NT2/D1 (cell line): ENCODE results near the gene RASA2.
A peak's percentile ranks its signal among the peaks of the same experiment; 100 is the strongest.

Source experiments
- DNase-seq: peaks from one replicate; pipeline ENCODE4 v3.0.0-alpha.2; 2011; ENCODE audit warnings: low read depth, low spot score
- H3K27me3 ChIP-seq: 2 replicates; pipeline ENCODE4 v1.6.0; 2011; ENCODE audit warnings: mild to moderate bottlenecking; ENCODE audit not compliant: insufficient read length, insufficient read depth
- H3K36me3 ChIP-seq: 2 replicates; pipeline ENCODE4 v1.6.1; 2011; ENCODE audit warnings: mild to moderate bottlenecking, low read length, mixed read lengths; ENCODE audit not compliant: insufficient read depth, insufficient read length
- H3K4me1 ChIP-seq: 2 replicates; pipeline ENCODE4 v1.5.1; 2011; ENCODE audit not compliant: insufficient read depth, insufficient read length
- H3K4me3 ChIP-seq: 2 replicates; pipeline ENCODE4 v1.5.1; 2011; ENCODE audit warnings: low read depth; ENCODE audit not compliant: insufficient read length
- H3K9ac ChIP-seq: 2 replicates; pipeline ENCODE4 v1.6.0; 2011; ENCODE audit warnings: low read depth; ENCODE audit not compliant: insufficient read length
- H3K9me3 ChIP-seq: 2 replicates; pipeline ENCODE4 v1.5.1; 2011; ENCODE audit warnings: mild to moderate bottlenecking, low read length; ENCODE audit not compliant: insufficient read depth
- SUZ12 ChIP-seq: IDR thresholded peaks from 2 replicates; pipeline ENCODE4 v1.6.1; 2011; ENCODE audit not compliant: insufficient read length, insufficient read depth; ENCODE audit errors: extremely low read depth
- YY1 ChIP-seq: IDR thresholded peaks from 2 replicates; pipeline ENCODE4 v1.6.1; 2011; ENCODE audit not compliant: insufficient read length, insufficient read depth
- ZNF274 ChIP-seq: IDR thresholded peaks from 2 replicates; pipeline ENCODE4 v1.6.1; 2011; ENCODE audit warnings: mild to moderate bottlenecking, low read depth, low read length

Gene RASA2

DNA sequence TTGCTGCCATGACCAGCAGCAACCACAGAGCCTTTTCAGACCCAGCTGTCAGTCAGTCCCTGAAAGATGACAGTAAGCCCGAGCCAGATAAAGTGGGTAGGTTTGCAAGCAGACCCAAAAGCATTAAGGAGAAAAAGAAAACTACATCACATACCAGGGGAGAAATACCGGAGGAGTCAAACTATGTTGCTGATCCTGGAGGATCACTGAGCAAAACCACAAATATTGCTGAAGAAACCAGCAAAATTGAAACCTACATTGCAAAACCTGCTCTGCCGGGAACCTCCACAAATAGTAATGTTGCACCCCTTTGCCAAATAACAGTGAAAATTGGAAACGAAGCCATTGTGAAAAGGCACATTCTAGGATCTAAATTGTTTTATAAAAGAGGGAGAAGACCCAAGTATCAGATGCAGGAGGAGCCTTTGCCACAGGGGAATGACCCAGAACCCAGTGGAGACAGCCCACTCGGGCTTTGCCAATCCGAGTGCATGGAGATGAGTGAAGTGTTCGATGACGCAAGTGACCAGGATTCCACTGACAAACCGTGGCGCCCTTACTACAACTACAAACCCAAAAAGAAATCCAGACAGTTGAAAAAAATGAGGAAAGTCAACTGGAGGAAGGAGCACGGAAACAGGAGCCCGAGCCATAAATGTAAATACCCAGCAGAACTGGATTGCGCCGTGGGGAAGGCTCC, 42.1 kb upstream of the RASA2 start:
- Histone ChIP-seq H3K4me3 (no peak overlapping the region), H3K4me1 (no peaks in the 10 kb centered on the region), H3K36me3 (peaks cover 42% of the 10 kb centered on the region), H3K9me3 (0 out of 2 replicates have a peak, but pooled peaks cover 9% of the 10 kb centered on the region), H3K9ac (no peak overlapping the region), H3K27me3 (no peaks in the 10 kb centered on the region)
- no peak for DNase-seq
- TF ChIP-seq YY1 (no peak), ZNF274 (no peak), SUZ12 (no peak)

DNA sequence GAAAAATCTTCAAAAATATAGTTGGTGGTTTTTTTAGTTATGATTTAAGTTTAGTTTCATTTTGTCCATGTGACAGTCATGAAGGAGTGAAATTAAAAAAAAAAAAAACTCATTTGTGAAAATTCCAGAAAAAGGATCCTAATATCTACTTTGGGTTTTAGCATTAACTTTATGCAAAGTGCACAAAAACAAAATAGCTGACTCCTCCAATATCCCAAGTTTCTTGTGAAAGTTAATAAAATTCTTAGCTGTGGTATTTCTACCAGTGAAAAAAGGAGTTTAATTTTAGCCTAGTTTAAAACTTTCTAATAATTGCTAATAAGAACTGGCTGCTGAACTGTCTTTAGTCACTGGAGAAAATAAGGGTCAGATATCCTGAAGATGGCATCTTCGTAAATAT, 40.8 kb upstream of the RASA2 start:
- H3K4me1 ChIP-seq, result no peaks in the 10 kb centered on the region
- no peak for TF ChIP-seq SUZ12
- TF ChIP-seq ZNF274, result no peak
- no peak for TF ChIP-seq YY1

DNA sequence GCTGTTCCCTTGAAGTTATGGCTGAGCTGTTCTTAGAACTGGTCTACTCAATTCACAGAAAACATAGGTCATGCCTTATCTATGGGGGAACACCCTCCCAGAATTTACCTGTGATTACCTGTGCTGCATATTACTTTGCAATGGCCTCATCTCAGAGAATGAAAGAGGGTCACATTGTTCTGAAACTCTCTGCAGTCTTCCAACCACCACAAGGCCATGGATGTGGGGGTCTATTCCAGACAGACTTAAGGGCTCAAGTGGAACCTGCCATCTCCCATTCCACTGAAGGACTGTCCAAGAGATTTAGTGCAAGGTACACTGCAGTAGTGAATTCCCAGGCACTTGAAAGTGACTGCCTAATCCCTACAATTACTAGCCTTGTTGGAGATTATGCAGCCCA, 40.1 kb upstream of the RASA2 start:
- TF ChIP-seq ZNF274, result no peak
- no peak for TF ChIP-seq SUZ12
- no peak for TF ChIP-seq YY1
- Histone ChIP-seq H3K36me3 (peaks cover 42% of the 10 kb centered on the region), H3K9me3 (0 out of 2 replicates have a peak, but pooled peaks cover 9% of the 10 kb centered on the region), H3K27me3 (no peaks in the 10 kb centered on the region), H3K4me3 (no peak overlapping the region), H3K4me1 (no peaks in the 10 kb centered on the region), H3K9ac (no peak overlapping the region)
- no peak for DNase-seq

More for the DNA sequence above, 40.8 kb upstream of the RASA2 start:
- Histone ChIP-seq H3K4me3 (no peak overlapping the region), H3K27me3 (no peaks in the 10 kb centered on the region), H3K9me3 (0 out of 2 replicates have a peak, but pooled peaks cover 9% of the 10 kb centered on the region), H3K9ac (no peak overlapping the region), H3K36me3 (peaks cover 42% of the 10 kb centered on the region)
- DNase-seq, result no peak

DNA sequence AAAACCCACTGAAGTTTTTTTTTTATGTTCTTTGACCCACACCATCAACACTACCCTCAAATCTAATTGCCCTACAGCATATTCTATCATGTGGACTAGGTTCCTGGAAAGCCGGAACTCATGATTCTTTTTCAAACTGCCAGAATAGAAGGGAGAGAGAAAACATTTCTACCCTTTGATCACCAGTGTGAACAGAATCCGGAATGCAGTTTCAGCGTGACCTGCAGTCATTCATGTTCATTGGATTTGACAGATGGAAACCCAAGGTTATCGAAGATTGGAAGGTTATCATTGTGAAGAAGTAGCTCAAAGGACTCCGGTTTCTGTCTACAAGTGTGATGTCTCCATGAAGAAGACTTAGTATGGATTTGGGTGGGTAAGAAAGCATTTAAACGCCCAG, 39.4 kb upstream of the RASA2 start:
- Histone ChIP-seq H3K4me3 (no peak overlapping the region), H3K27me3 (no peaks in the 10 kb centered on the region), H3K9me3 (0 out of 2 replicates have a peak, but pooled peaks cover 9% of the 10 kb centered on the region), H3K9ac (no peak overlapping the region), H3K4me1 (no peaks in the 10 kb centered on the region), H3K36me3 (peaks cover 42% of the 10 kb centered on the region)
- TF ChIP-seq ZNF274 (no peak), YY1 (no peak), SUZ12 (no peak)
- DNase-seq, result no peak

DNA sequence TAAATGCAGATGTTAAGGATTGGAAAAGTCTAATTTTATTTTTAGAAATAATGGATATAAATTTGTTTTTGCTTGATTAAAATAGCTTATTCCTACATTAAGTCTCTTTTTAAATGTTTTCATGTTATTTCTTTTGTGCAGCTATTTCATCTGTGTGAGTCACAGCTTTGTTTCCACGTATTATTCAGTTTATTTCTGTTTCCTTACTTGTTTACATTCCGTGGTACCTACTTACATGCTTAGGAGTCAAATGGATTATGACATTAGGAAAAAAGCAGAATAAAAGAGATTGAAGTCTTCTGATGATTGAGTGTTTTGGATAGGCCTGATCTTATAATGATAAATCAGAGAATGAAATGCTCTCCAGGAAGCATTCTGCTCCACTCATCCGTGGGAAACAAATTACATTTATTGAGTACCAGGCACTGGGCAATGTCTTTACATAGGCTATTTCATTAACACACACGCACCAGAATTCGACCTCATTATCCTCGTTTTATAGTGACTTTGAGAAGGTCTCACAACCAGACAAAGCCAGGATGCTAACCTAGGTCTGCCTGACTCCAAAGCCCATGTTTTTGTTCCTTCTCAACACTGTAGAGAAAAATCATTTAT, 38.1 kb upstream of the RASA2 start:
- Histone ChIP-seq H3K27me3 (no peaks in the 10 kb centered on the region), H3K36me3 (peaks cover 29% of the 10 kb centered on the region), H3K4me1 (no peaks in the 10 kb centered on the region), H3K9ac (no peak overlapping the region), H3K9me3 (0 out of 2 replicates have a peak, but pooled peaks cover 9% of the 10 kb centered on the region), H3K4me3 (no peak overlapping the region)
- no peak for DNase-seq
- TF ChIP-seq SUZ12 (no peak), YY1 (no peak), ZNF274 (no peak)

DNA sequence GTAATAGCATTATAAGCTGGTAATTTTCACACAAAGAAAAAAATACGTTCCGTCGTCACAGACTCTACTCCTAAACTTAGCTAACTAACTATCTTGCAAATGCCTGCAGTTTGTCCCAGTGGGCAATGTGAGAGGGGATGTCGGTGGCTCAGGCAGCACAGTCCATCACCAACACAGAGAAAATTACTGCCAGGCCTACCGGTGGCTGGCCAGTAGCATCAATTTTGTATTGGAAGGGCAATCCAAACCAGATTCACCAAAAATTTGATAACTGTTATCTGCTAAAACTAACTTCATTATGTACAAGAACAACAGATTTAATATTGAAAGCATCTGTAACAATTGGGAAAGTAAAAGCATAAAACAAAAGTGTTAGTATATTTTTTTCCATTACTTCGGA, 37.4 kb upstream of the RASA2 start:
- Histone ChIP-seq H3K9me3 (0 out of 2 replicates have a peak, but pooled peaks cover 4% of the 10 kb centered on the region), H3K36me3 (peaks cover 23% of the 10 kb centered on the region), H3K4me3 (no peak overlapping the region), H3K27me3 (no peaks in the 10 kb centered on the region), H3K4me1 (no peaks in the 10 kb centered on the region), H3K9ac (no peak overlapping the region)
- TF ChIP-seq YY1 (no peak), ZNF274 (no peak), SUZ12 (no peak)
- no peak for DNase-seq

DNA sequence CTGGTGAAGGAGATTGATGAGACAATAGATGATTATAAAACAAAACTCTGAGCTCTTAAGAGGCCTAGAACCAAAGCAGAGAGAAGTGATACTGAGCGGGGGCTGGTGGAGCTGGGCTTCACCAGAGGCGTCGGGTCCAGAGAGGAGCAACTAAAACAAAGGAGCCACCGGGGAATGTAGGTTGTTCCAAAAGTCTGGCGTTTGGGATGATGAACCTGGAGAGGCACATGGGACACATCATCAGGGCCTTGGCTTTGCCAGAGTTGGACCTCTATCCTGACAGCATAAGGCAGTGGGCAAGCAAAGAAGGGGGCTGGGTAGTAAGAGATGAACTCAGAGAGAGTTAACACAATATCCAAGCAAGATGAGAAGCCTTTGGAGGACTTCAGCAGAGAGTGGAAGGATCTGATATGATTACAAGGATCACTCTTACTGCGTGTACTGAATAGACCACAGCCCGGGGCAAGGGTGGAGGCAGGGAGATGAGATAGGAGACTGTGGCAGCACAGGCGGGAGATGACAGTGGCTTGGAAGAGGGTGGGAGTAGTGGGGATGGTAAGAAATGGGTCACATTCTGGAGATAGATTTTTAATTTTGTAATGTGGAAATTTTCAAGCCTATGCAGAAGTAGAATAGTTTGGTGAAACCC, 36.0 kb upstream of the RASA2 start:
- no peaks in the 10 kb centered on the region for H3K27me3 ChIP-seq
- no peak for DNase-seq
- peaks cover 2% of the 10 kb centered on the region for H3K4me1 ChIP-seq
- no peaks in the 10 kb centered on the region for H3K9me3 ChIP-seq
- H3K4me3 ChIP-seq, result no peak overlapping the region
- TF ChIP-seq ZNF274, result no peak
- TF ChIP-seq YY1, result no peak
- no peak for TF ChIP-seq SUZ12
- peaks cover 10% of the 10 kb centered on the region for H3K36me3 ChIP-seq
- no peak overlapping the region for H3K9ac ChIP-seq

DNA sequence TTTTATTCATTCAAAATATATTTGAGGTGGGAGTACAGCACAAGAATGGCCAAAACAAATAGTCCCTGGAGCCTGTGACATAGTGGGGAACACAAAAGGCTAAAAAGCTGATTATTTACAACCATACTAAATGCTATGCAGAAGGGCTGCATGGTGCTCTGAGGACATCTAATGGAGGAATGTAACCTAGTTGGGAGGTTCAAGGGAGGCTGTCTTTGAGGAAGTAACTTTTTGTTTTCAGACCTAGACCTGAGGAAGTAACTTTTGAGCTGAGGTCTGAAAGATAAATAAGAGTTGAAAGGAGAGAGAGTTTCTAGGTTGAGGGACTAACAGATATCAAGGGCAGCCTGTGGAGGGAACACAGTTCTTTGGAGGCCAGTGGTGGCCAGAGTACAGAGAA, 34.8 kb upstream of the RASA2 start:
- peak; percentile 44 for DNase-seq
- no peak overlapping the region for H3K9ac ChIP-seq
- H3K9me3 ChIP-seq, result no peaks in the 10 kb centered on the region
- H3K36me3 ChIP-seq, result peaks cover 7% of the 10 kb centered on the region
- no peak for TF ChIP-seq SUZ12
- no peak for TF ChIP-seq YY1
- TF ChIP-seq ZNF274, result no peak
- peaks cover 2% of the 10 kb centered on the region for H3K4me1 ChIP-seq
- no peaks in the 10 kb centered on the region for H3K27me3 ChIP-seq
- H3K4me3 ChIP-seq, result no peak overlapping the region
